HG03039 (cell line): ENCODE measurements around the gene NFILZ.

Experiments
- ATAC-seq: cut with Tn5 transposase; IDR thresholded peaks from one replicate; pipeline ENCODE4 v1.9.1; 2021; ENCODE audit warnings: mild to moderate bottlenecking, moderate library complexity; ENCODE audit not compliant: unreplicated experiment

The NFILZ gene

GRCh38 chr19:8629996-8630683 is at the start of gene NFILZ:
Gene NFILZ (plus strand): TSS chr19:8630633. CDS start chr19:8676766, 46,133 bp downstream.
- no peak for ATAC-seq

GRCh38 chr19:8580710-8581281 is 49.6 kb upstream of the NFILZ start:
- ATAC-seq: no peak

GRCh38 chr19:8584965-8585893 is 45.2 kb upstream of the NFILZ start:
- ATAC-seq: no peak

GRCh38 chr19:8585894-8586750 is 44.3 kb upstream of the NFILZ start:
- ATAC-seq: no peak

GRCh38 chr19:8589177-8589714 is 41.2 kb upstream of the NFILZ start:
- no peak for ATAC-seq

- no peak for ATAC-seq
Observed at GRCh38 chr19:8592231-8593009, 38.0 kb upstream of the NFILZ start.

- no peak for ATAC-seq
Observed at GRCh38 chr19:8593931-8594330, 36.5 kb upstream of the NFILZ start.

- no peak for ATAC-seq
Observed at GRCh38 chr19:8595651-8596050, 34.8 kb upstream of the NFILZ start.

- no peak for ATAC-seq
Observed at GRCh38 chr19:8596168-8596567, 34.3 kb upstream of the NFILZ start.

GRCh38 chr19:8600064-8600463 is 30.4 kb upstream of the NFILZ start:
- no peak for ATAC-seq

GRCh38 chr19:8600816-8601215 is 29.6 kb upstream of the NFILZ start:
- ATAC-seq: no peak

- ATAC-seq: no peak
Observed at GRCh38 chr19:8601796-8602195, 28.6 kb upstream of the NFILZ start.

- ATAC-seq: no peak
Observed at GRCh38 chr19:8605514-8605913, 24.9 kb upstream of the NFILZ start.

GRCh38 chr19:8607386-8607785 is 23.0 kb upstream of the NFILZ start:
- no peak for ATAC-seq

GRCh38 chr19:8608941-8609278 is 21.5 kb upstream of the NFILZ start:
- no peak for ATAC-seq

- ATAC-seq: no peak
Observed at GRCh38 chr19:8609279-8610040, 21.0 kb upstream of the NFILZ start.

GRCh38 chr19:8610041-8610935 is 20.1 kb upstream of the NFILZ start, which contains the start of gene ADAMTS10:
Gene ADAMTS10 (minus strand): TSS chr19:8610715. CDS start chr19:8605710, 5,005 bp downstream.
- ATAC-seq: no peak

- no peak for ATAC-seq
Observed at GRCh38 chr19:8610936-8611300, 19.5 kb upstream of the NFILZ start.
